Measurements from ENCODE around the gene DDIT4.

Gene DDIT4

DNA sequence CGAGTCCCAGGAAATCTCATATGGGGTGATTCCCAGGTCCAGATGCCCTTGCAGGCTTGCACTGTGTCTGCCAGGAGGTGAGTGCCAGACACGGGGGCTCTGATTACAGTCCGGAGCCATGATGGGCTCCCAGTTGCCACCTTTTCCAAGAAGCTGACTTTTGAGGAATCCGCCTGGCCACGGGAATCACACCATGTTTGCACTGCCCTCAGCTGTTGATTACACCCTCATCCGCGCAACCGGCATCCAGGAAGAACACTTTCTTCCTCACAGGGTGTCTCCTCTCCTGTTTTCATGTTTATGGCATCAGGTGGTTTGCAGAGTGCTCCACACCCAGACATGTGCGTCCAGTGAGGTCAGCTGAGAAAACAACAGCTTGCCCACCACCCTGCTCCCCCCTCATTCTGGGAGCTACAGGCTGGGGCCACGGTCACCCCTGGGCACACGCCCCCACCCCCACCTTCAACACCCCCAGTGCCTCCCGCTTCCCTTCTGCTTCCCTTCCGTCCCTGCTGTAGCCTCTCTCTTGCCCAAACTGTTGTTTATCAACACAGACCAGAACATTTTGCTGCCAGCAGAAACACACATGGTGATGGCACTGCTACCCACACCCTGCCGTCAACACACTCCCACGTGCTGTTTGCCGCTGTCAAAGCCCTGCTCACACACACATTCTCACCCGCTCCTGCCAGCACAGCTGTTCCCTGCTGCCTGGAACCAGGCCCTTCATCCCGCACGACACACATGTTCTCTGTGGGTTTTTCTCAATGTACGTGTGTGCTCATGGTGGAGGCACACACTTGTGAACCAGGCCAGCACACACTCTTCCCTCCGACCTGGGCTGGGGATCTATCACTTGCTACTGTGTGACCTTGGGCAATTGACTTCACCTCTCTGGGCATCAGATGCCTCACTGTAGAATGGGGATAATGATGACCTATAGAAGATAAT is 35.8 kb downstream of the DDIT4 start:
- no peak overlapping the region for H3K4me3 ChIP-seq
- H3K27ac ChIP-seq, result peak overlapping the region in 13 of 21 experiments; percentile 19 to 79 (median 42)

DNA sequence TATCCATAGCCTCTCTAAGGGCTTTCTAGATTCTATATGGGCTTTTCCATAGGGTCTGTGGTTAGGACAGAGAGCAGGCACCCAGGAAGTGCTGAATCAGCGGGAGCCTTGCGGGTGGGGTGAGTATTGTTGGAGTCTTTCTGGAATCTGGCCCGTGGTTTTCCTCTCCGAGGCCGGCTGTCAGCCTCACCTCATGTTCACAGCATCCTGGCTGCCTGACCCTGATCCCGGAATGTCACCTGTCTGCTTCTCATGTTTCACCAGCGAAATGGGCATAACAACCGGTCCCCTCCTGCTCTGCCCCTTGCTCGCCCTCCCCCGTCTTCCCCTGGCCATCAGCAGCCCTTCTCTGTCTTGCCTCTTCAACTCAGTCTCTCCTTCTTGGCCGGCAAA is 36.5 kb downstream of the DDIT4 start:
- H3K27ac ChIP-seq, result peak overlapping the region in 9 of 21 experiments; percentile 3 to 73 (median 34)

DNA sequence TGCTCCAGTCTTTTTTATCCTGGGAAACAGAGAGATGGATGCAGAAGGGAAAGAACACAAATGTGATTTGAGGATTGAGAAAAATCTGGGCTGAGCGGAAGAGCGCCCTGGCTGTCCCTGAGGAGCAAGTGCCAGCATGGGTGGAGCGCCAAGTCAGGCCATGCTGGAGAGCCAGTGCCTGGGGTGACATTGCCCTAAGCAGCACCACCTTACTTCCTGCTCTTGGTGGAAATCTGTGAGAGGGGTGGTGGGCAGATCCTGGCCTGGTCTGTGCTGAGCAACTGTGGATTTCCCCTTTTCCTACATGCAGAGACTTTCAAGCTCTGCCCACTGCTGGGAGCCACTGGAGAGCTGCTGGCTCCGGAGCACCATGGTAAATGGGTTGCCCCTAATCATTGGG is 36.9 kb downstream of the DDIT4 start:
- H3K4me3 ChIP-seq, result no peak overlapping the region

More for the DNA sequence above, 36.5 kb downstream of the DDIT4 start:
- no peak overlapping the region for H3K4me3 ChIP-seq

DNA sequence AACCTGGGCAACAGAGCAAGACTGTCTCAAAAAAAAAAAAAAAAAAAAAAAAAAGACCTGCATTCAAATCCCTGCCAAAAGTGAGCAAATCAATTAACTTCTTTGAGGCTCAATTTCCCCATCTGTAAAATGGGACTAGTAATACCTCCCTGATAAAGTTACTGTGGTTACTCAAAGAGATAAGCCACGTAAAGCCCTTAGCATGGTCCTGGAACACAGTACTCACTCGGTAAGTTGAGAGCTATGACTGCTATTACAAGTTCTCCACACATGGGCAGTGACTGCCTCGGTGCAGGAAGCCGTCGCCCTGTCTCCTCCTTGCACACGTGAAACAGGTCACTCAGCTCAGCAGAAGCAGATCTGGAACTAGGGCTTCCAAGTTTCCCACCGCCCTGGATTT is 37.9 kb downstream of the DDIT4 start:
- Histone ChIP-seq H3K4me3 (no peak overlapping the region), H3K27ac (no peak overlapping the region)

More for the DNA sequence above, 36.9 kb downstream of the DDIT4 start:
- peak overlapping the region in 6 of 21 experiments; percentile 29 to 73 (median 41) for H3K27ac ChIP-seq

DNA sequence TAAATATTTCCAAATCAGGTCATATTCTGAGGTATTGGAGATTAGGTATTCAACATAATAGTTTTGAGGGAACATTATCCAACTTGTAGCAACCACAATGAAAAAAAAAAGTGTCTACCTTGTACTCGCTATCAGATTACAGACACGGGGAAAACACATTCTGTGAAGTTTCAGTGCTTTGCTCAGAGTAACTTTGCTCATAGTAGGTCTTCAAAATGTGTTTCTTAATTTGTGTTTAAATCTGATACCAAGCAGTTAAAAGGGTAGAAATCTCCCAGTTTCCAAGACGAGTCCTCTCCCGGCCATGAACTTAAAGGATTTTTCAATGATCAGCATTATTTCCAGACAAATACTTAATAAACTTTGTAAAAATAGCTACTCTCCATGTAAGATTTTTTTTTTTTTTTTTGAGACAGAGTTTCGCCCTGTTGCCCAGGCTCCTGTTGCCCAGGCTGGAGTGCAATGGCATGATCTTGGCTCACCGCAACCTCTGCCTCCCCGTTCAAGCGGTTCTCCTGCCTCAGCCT is 39.2 kb downstream of the DDIT4 start:
- Histone ChIP-seq H3K4me3 (no peak overlapping the region), H3K27ac (no peak overlapping the region)

DNA sequence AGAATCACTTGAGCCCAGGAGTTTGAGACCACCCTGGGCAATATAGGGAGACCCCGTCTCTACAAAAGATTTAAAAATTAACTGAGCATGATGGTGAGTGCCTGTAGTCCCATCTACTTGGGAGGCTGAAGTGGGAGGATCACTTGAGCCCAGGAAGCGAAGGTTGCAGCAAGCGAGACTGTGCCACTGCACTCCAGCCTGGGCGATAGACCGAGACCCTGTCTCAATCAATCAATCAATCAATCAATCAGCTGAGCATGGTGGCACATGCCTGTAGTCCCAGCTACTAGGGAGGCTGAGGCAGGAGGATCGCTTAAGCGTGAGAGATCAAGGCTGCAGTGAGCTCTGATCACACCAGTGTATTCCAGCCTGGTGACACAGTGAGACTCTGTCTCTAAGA is 40.5 kb downstream of the DDIT4 start:
- Histone ChIP-seq H3K4me3 (no peak overlapping the region), H3K27ac (peak overlapping the region in 6 of 21 experiments; percentile 26 to 73 (median 68))

DNA sequence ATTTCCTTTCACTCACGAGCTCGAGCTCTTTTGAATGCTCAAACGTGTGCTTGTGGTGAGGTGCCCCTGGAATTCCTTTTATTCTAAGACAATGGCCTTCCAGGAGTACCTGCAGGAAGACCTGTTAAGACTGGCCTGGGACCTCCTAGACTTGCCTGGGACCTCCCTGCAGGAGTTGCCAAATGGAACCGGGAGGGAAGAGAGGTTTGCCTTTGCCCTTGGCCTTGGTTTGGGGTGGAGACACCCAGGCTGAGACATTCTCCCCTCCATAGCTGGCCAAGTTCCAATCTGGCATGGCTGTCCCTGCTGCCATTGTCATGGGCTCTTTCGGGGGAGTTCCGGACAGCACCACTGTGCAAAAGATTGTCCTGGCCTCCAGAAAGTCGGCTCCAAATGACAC is 41.3 kb downstream of the DDIT4 start:
- no peak overlapping the region for H3K4me3 ChIP-seq

DNA sequence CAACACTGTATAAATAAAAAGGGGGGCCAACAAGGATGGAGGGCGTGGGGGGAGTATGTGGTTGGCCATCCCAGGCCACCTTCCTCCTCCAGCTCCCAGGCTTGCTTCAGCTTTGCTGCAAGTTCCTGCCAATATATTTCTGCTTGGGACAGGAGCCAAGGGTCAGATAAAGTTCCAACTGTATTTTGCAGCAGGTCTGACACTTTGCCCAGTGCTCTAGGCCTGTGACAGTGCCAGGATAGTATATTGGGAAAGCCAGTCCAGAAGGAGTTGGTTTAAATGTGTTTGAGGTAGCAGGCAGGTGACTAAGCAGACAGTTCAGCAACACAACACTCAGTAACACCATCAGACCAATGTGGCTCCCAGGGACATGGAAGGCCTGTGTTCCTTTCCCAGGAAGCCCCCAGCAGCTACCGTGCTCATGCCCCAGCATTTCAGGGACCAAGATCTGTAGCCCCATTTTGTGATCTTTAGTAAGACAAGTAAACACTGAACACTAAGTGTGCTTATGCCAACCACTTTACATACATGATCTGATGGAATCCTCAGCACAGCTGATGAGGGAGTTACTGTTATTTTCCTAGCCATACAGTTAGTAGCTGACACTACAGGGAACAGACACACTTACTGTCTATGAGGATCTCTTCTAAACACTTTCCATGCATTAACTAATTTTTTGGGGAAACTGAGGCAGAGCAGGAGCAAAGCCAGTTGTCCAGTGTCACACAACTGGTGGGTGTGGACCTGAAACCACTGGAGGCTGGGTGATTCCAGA is 42.1 kb downstream of the DDIT4 start:
- peak overlapping the region in 19 of 21 experiments; percentile 19 to 73 (median 56) for H3K27ac ChIP-seq
- no peak overlapping the region for H3K4me3 ChIP-seq

More for the DNA sequence above, 41.3 kb downstream of the DDIT4 start:
- H3K27ac ChIP-seq, result peak overlapping the region in 17 of 21 experiments; percentile 19 to 73 (median 56)

DNA sequence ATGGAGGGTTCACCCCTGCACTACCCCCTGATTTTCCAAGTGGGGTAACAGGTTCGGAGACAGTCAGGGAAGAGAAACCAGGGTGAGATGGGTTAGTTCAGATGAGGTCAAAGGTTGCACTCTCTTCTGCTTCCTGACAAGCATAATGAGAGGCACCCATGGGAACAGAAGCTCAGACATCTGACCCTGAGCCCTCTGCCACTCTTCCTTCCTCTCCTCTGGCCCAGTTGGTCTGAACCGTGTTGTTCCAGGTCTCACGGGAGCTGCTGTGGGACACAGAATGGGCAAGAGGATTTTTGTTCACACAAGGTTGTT is 42.6 kb downstream of the DDIT4 start:
- H3K4me3 ChIP-seq, result no peak overlapping the region

DNA sequence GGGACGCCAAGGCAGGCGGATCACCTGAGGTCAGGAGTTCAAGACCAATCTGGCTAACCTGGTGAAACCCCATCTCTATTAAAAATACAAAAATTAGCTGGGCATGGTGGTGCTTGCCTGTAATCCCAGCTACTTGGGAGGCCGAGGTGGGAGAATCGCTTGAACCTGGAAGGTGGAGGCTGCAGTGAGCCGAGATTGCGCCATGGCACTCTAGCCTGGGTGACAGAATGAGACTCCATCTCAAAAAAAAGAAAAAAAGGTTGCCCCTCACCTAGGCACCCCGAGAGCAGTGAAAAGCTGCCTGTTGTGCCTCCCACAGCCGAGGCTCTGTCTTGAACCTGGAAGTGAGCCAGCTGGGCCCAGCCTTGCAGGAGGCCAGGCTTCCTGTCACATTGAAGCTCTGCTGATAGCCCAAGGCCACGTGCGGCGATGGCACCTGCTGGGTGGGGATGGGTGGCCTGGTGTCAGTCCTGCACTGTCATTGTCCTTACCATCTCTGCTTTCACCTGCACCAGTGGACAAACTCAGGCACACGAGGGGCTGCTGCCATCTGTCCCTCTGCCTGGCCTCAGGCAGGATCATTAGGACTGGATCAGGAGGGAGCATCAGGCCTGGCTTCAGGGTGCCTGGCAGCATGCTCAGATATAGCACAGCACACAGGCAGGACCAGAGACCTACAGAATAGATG is 43.2 kb downstream of the DDIT4 start:
- Histone ChIP-seq H3K27ac (peak overlapping the region in 19 of 21 experiments; percentile 1 to 73 (median 56)), H3K4me3 (no peak overlapping the region)

More for the DNA sequence above, 42.6 kb downstream of the DDIT4 start:
- H3K27ac ChIP-seq, result peak overlapping the region in 20 of 21 experiments; percentile 1 to 73 (median 56)

DNA sequence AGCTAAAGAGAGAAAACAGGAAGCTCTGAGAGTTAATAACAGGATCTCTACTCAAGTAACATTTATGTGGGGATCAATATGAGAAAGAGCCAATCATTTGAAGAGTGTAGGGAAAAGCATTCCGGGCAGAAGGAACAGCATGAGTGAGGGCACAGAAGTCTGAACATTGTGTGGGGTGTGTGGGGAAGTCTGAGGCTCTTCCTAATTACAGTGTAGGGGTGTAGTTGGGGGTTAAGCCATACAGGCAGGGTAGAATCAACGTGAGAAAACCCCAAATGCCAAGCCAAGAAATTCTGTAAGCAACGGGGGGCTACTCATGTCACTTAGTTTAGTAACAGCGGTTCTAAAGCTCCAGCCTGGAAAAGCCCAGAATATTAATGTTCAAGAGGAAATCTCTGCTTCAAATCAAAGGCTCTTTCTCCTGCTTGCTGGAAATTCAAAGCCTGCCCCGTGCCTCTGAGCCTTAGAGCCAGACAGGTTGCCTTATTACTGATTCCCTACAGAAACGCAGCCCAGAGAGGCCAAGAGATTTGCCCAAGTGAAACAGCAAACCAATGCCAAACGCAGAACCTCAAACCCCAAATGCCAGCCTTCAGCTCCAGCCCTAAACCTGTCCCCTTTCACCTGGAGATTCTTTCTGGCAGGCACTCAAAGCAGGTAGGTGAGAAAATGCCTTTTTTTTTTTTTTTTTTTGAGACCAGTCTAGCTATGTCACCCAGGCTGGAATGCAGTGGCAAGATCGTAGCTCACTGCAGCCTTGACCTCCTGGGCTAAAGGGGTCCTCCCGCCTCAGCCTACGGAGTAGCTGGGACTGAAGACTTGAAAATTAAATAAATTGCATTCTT is 44.9 kb downstream of the DDIT4 start:
- Histone ChIP-seq H3K27ac (peak overlapping the region in 20 of 21 experiments; percentile 63 to 98 (median 90)), H3K4me3 (peak overlapping the region in 6 of 7 experiments; percentile 13 to 41 (median 26))

DNA sequence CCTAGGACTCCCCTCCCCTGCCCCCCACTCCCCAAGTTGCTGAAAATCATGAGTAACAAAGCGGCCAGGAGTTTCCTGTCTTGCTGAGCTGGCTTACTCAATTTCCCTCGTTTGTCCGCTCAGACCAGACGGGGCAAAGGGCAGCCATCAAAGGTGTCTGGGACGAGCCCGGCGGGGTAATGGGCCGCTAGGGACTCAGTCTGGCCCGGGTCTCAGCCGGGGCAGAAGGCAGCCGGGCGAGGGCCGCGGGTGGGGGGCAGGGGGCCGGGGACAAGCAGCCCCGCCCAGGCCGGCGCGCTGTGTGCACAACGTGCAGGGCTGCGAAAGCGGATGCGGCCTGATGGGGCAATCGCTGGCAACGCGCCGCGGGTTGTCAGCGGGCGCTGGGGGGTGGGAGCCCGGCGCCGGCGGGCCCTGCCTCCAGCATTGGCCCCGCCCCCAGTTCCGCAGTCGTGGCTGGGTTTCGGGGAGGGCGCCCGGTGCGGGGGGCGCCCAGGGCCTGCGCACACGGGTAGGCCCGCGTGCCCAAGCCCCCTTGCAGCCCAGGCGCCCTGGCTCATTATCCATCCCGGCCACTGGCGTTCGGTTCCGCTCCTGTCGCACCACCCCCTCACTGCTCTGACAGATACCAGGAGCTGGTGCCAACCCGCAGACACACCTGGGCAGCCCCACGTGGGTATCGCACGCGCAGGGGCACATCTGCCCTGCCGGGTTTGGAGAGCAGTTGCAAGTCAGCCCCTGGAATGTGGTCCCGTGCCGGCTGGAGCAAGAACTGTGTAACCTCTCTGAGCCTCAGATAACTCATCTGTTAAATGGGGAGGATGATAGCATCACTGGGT is 45.9 kb downstream of the DDIT4 start:
- Histone ChIP-seq H3K4me3 (peak overlapping the region; percentile 13 to 48 (median 26)), H3K27ac (peak overlapping the region; percentile 39 to 98 (median 90))

DNA sequence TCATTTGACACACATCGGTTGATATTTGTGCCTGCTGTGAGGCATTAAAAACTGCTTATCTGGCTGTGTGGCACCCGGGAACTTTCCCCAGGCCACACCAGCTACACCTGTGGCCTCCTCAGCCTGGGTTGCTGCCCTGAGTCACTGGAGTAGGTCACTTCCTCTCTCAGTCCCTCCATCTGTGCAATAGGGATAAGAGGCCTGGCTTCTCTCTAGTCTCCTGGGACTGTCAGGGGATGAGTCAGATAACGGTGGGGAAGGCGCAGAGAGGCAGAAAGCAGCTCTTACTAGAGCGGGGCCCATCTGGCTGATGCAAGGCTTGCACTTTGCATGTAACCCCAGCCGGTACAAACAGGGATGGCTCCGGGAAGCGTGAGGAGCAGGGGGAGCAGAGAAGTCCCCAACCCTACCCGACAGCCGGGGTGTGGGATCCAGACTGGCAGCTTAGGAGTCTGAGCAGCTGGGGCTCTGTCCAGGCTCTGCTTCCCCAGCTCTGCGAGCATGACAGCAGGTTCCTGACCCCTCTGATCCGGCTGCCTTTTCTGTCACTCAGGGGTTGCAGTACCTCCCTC is 47.0 kb downstream of the DDIT4 start:
- H3K4me3 ChIP-seq, result no peak overlapping the region

DNA sequence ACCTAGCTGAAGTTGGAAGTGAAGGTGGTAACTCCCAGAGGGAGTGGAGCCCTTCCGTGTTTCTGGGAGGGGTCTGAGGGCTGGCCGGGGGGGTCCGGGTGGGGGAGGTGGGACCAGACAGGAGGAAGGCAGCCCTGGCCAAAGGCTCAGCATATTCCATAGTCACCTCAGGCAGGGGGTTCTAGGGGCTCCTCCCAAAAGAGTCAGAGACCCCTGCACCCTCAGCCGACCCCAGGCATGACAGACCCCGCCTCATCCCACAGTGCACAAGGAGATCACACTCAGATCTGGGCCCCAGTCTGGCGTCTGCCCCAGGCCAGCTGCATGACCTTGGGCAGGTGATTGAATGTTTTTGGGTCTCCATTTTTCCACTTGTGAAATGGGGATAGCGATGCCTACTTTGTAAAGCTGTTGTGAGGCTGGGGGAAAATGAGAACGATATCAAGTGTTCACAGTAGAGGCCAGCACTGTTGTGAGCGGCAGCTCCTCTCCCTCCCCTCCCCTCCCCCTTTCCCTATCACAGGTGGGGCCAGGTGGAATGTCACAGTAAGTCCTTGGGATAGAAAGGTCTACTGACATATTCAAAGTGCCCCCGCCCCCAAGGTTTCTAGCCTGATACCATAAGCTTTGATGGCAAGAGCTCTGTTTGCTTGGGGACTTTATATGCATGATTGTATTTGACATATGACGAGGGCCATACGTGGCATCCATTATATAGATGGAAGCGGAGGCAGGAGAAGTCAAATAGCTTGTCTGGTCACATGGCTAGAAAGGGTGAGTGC is 47.7 kb downstream of the DDIT4 start:
- Histone ChIP-seq H3K4me3 (no peak overlapping the region), H3K27ac (peak overlapping the region in 20 of 21 experiments; percentile 63 to 98 (median 90))

More for the DNA sequence above, 47.0 kb downstream of the DDIT4 start:
- H3K27ac ChIP-seq, result peak overlapping the region in 20 of 21 experiments; percentile 63 to 98 (median 90)

DNA sequence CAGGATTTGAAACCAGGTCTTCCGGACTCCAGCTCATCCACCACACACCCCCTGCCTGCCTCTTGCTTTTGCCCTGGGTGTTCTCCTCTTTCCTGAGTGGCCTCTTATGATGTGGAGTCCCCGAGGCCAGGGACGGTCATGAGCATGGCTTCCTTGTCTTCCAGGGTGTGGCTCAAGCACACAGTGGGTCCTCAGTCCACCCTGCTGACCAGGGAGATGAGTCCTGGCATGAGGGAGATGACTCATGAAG is 48.2 kb downstream of the DDIT4 start:
- H3K27ac ChIP-seq, result peak overlapping the region in 17 of 21 experiments; percentile 29 to 98 (median 72)

DNA sequence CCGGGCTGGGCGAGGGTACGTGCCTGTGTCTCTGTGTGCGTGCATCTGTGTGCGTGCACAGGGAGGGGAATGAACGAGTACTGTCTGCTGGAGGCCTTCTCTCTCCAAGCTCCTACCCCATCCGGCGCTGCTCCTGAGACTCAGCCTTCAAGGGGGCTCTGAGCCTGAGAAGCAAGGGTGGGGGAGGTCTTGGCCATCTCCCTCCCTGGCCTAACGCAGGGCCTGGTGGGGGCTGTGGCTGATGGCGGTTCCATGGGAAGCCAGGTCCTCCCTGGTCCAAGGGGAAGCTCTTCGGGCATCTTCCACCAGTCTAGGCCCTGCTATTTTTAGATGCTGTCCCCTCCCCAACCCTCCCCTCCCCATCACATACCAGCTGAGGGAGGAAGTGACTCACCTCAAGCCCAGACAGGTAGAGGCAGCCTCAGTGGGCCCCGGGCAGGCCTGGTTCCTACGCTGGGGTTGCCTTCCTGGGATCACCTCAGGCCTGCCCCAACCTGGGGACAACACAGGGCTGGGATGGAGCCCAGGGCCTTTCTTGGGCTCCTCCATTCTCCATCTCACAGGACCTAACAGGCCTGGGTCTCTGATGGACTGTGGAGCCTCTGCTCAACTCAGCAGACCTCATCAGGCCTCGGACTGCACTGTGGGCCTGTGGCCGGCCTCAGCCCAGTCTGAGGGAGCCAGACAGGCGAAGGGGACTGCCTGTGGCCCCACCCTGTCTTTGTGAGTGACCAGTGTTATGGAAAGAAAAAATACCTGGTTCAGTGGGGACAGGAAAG is 48.7 kb downstream of the DDIT4 start:
- Histone ChIP-seq H3K27ac (peak overlapping the region in 20 of 21 experiments; percentile 12 to 98 (median 68)), H3K4me3 (no peak overlapping the region)

More for the DNA sequence above, 48.2 kb downstream of the DDIT4 start:
- H3K4me3 ChIP-seq, result no peak overlapping the region
